K562 (cell line): Measurements from ENCODE around the gene TMEM120A. TPM values are rescaled to one million over a fixed set of nuclear protein-coding genes. Genes with fewer than 3 reads are reported as not detected.
A peak's percentile ranks its signal among the peaks of the same experiment; 100 is the strongest.

Experiments
- ATAC-seq: fragments of 200-7000 bp; cut with Tn5 transposase; 3 replicates; pipeline ENCODE4 v1.9.1; 2020; ENCODE audit warnings: moderate library complexity
- BruUV-seq: library from RNA; stranded (reverse); fragments of 400-500 nt; replicated peaks from 2 replicates; lab custom pipeline; 2021; lab: Mats Ljungman, UMichigan
- CTCF ChIA-PET: fragments of 300-600 bp; formaldehyde crosslinking; extraction: SDS; loops from one replicate; lab custom pipeline; 2021; ENCODE audit warnings: low intra/inter-chr PET ratio; lab: Yijun Ruan, JAX
- POLR2A ChIA-PET: fragments of 300-600, 350-650 bp; sonication (Branson Sonifier 250); formaldehyde crosslinking; extraction: SDS; loops from one replicate; lab custom pipeline; 2021; ENCODE audit warnings: antibody characterized with exemption, inconsistent platforms; lab: Yijun Ruan, JAX
- DNase-seq, 4 experiments: peaks; one replicate each; pipeline versions ENCODE4 v3.0.0 to v3.0.0-alpha.2; 2011 to 2018; ENCODE audit warnings: low spot score in 3 of 4, mixed read lengths in 3 of 4; ENCODE audit errors: extremely low read depth in 1 of 4
- FAIRE-seq: peaks from 2 replicates; lab custom pipeline; 2011; peaks lifted over from hg19 to GRCh38; lab: Jason Lieb, UNC
- H2AFZ ChIP-seq: 2 replicates; pipeline ENCODE4 v1.6.0; 2011; ENCODE audit warnings: low read depth, low read length, control low read depth, inconsistent platforms
- H3K27ac ChIP-seq: fragments of 200-600 bp; 3 replicates; pipeline ENCODE4 v1.8.0; 2011; ENCODE audit warnings: low read depth, mild to moderate bottlenecking, control low read depth, inconsistent platforms, low read length, moderate library complexity, mixed read lengths; ENCODE audit errors: extremely low read depth
- H3K27me3 ChIP-seq, 2 experiments: fragments of 300-600 bp in 1 of 2; 2 replicates in 1 of 2; 3 replicates in 1 of 2; pipeline versions ENCODE4 v1.6.0 to v1.8.0; 2011; ENCODE audit warnings: inconsistent platforms in 2 of 2, low read length in 2 of 2, mild to moderate bottlenecking in 1 of 2, mixed read lengths in 1 of 2, moderate library complexity in 1 of 2; ENCODE audit not compliant: control insufficient read depth in 2 of 2, insufficient read depth in 2 of 2
- H3K36me3 ChIP-seq: fragments of 300-600 bp; 3 replicates; pipeline ENCODE4 v1.8.0; 2011; ENCODE audit warnings: mild to moderate bottlenecking, low read length, inconsistent platforms; ENCODE audit not compliant: control insufficient read depth, insufficient read depth
- H3K4me1 ChIP-seq, 2 experiments: fragments of 200-600 bp in 1 of 2; replicated peaks in 1 of 2; 2 replicates in 1 of 2; 3 replicates in 1 of 2; pipeline versions ENCODE4 v1.5.1 to v1.8.0; 2011; ENCODE audit warnings: inconsistent platforms in 2 of 2, low read length in 2 of 2, mild to moderate bottlenecking in 1 of 2, mixed read lengths in 1 of 2, moderate library complexity in 1 of 2; ENCODE audit not compliant: control insufficient read depth in 2 of 2, insufficient read depth in 2 of 2
- H3K4me2 ChIP-seq: 2 replicates; pipeline ENCODE4 v1.6.1; 2011; ENCODE audit warnings: low read length, control low read depth, inconsistent platforms, mixed read lengths; ENCODE audit not compliant: insufficient read depth
- H3K4me3 ChIP-seq: fragments of 200-600 bp; sonication (generic), shearing (Covaris generic); 2 replicates; pipeline ENCODE4 v1.5.1; 2016; ENCODE audit warnings: control low read depth, inconsistent platforms
- H3K79me2 ChIP-seq: fragments of 200-600 bp; 3 replicates; pipeline ENCODE4 v1.8.0; 2011; ENCODE audit warnings: low read length, inconsistent platforms; ENCODE audit not compliant: control insufficient read depth, insufficient read depth
- H3K9ac ChIP-seq, 2 experiments: 2 replicates each; pipeline versions ENCODE4 v1.6.0 to v1.6.1; 2011; ENCODE audit warnings: low read depth in 2 of 2, low read length in 2 of 2, control low read depth in 1 of 2, inconsistent platforms in 1 of 2, mild to moderate bottlenecking in 1 of 2, mixed read lengths in 1 of 2; ENCODE audit not compliant: insufficient read depth in 1 of 2
- H3K9me1 ChIP-seq: one replicate; pipeline ENCODE4 v1.6.0; 2011; ENCODE audit warnings: inconsistent platforms, mild to moderate bottlenecking, low read length, moderate library complexity; ENCODE audit not compliant: control insufficient read depth, insufficient read depth
- H3K9me3 ChIP-seq: replicated peaks from 2 replicates; pipeline ENCODE4 v1.5.1; 2011; ENCODE audit warnings: low read depth, low read length, inconsistent platforms; ENCODE audit not compliant: control insufficient read depth, insufficient read depth
- H4K20me1 ChIP-seq: replicated peaks from 2 replicates; pipeline ENCODE4 v1.6.1; 2011; ENCODE audit warnings: low read length, inconsistent platforms, mixed read lengths; ENCODE audit not compliant: control insufficient read depth, insufficient read depth
- CHCHD3 ChIP-seq: fragments of 250-450 bp; sonication (Bioruptor Pico); IDR thresholded peaks from 2 replicates; pipeline ENCODE4 v2.1.2; 2022; ENCODE audit warnings: mild to moderate bottlenecking
- PCBP1 ChIP-seq: fragments of 200-400 bp; formaldehyde crosslinking; IDR thresholded peaks from 2 replicates; pipeline ENCODE4 v1.6.1; 2018; ENCODE audit warnings: mild to moderate bottlenecking, low read depth, low read length; ENCODE audit not compliant: poor library complexity, severe bottlenecking
- POLR2G ChIP-seq: fragments of 200-400 bp; formaldehyde crosslinking; IDR thresholded peaks from 2 replicates; pipeline ENCODE4 v1.6.1; 2017; ENCODE audit warnings: low read depth, mild to moderate bottlenecking, antibody characterized with exemption, low read length, moderate library complexity
- RBFOX2 ChIP-seq: fragments of 200-400 bp; formaldehyde crosslinking; IDR thresholded peaks from 2 replicates; pipeline ENCODE4 v1.6.1; 2017; ENCODE audit warnings: low read depth, mild to moderate bottlenecking, low read length, moderate library complexity
- SRSF3 ChIP-seq: fragments of 200-400 bp; formaldehyde crosslinking; IDR thresholded peaks from 2 replicates; pipeline ENCODE4 v1.6.1; 2016; ENCODE audit warnings: mild to moderate bottlenecking, low read length, moderate library complexity; ENCODE audit not compliant: insufficient read depth
- ZC3H11A ChIP-seq: IDR thresholded peaks from 2 replicates; pipeline ENCODE4 v1.6.1; 2012; ENCODE audit warnings: low read depth, low read length, improper control_type of control experiment
- ZNF740 ChIP-seq, 3 experiments: fragments of 200-800 bp in 1 of 3; sonication (Bioruptor generic) in 1 of 3; sonication (generic) in 1 of 3; formaldehyde crosslinking in 1 of 3; IDR thresholded peaks; 2 replicates each; pipeline versions ENCODE4 v1.6.1 to v1.8.0; 2016 to 2022; ENCODE audit warnings: mild to moderate bottlenecking in 2 of 3, missing compliant biosample characterization in 2 of 3, missing genetic modification characterization in 2 of 3, missing genetic modification reagents in 1 of 3
- WGBS: fragments of 100-300 bp; shearing (Covaris generic); methylation state at CpG from one replicate; pipeline ENCODE4 v1.1.6; 2016; ENCODE audit warnings: low coverage, mixed read lengths; ENCODE audit not compliant: insufficient coverage; ENCODE audit errors: missing lambda C conversion rate; 5-methylcytosine and 5-hydroxymethylcytosine counted together
- in situ Hi-C: fragments of 300-500 bp; cut with MboI; formaldehyde crosslinking; loops from 4 replicates; pipeline ENCODE4 v1.15.0; 2018; ENCODE audit warnings: inconsistent platforms, mixed read lengths
- intact Hi-C: fragments of 100-400 bp; cut with micrococcal nuclease; formaldehyde crosslinking; loops from 2 replicates; pipeline ENCODE4 v1.14.2; 2022
- polyA plus RNA-seq, 8 experiments: library from polyadenylated mRNA; depleted of rRNA in 4 of 8; stranded (reverse) in 5 of 8; unstranded in 3 of 8; fragments of >200 nt; fragmentation: Nextera tagmentation in 2 of 8; fragmentation: Illumina TruSeq in 1 of 8; extraction: Ambion mirVana in 2 of 8; extraction: Trizol in 1 of 8; gene quantifications; 2 replicates each; pipeline versions ENCODE4 v1.2.1 to v1.2.3, GENCODE V29; 2011 to 2014; ENCODE audit warnings: inconsistent platforms in 1 of 8, missing spikeins in 1 of 8
- total RNA-seq, 7 experiments: library from RNA; depleted of rRNA in 6 of 7; stranded (reverse); fragments of >200 nt in 6 of 7; fragmentation: Illumina TruSeq in 2 of 7; extraction: Trizol in 2 of 7; gene quantifications; 2 replicates each; pipeline versions ENCODE4 v1.2.1 to v1.2.3, GENCODE V29; 2011 to 2021; ENCODE audit warnings: low replicate concordance in 1 of 7
- TF ChIP-seq, protein P1 (sequence below): fragments of 200-800 bp; sonication (Bioruptor generic); IDR thresholded peaks from 2 replicates; pipeline ENCODE4 v1.6.1; 2017; ENCODE audit warnings: missing genetic modification characterization, missing compliant biosample characterization
- TF ChIP-seq, protein P2 (sequence below): sonication (generic); formaldehyde crosslinking; IDR thresholded peaks from 2 replicates; pipeline ENCODE4 v1.8.0; 2022; ENCODE audit warnings: missing genetic modification reagents, mild to moderate bottlenecking, borderline replicate concordance

TMEM120A gene
- total and polyA plus RNA-seq, 9 of the 15 experiments (the other 6 are each of a cell fraction or from before 2014, with no cell fraction given): 2.3 to 90.2 (median 22.9) TPM

GRCh38 chr7:75988568-75989499 lies 5.6 kb downstream of the TMEM120A start:
- POLR2A ChIA-PET: interaction anchor here (0.6 to 1.0 kb wide), 2 partner anchors 11 to 17 kb away, joined by 3 to 4 read pairs; no protein-coding TSS in a partner anchor
- intact Hi-C loops: no loop called here
- peak in 2 of 4 experiments; percentile 53 to 55 for DNase-seq
- peaks cover 2% of the 10 kb centered on the region; the same call in 1 of the 3 replicates for H3K79me2 ChIP-seq
- H3K9me3 ChIP-seq: no peaks in the 10 kb centered on the region
- CTCF ChIA-PET: no interaction called here
- in situ Hi-C loops: no loop called here
- no peaks in the 10 kb centered on the region for H3K27me3 ChIP-seq
- no peak overlapping the region for H3K4me3 ChIP-seq
- peaks cover 4% of the 10 kb centered on the region for H3K9me1 ChIP-seq
- no peak for TF ChIP-seq CHCHD3 (CRISPR knock-in tag)
- TF ChIP-seq ZC3H11A: no peak
- peak; percentile 39; the same call in 1 of the 2 replicates for TF ChIP-seq ZNF740 (CRISPR knock-in tag; IDR thresholded peaks at IDR 0.05)
- peak in 1 of 2 experiments; percentile 60; a peak in 1 of 4 replicates for TF ChIP-seq ZNF740 (tag; IDR thresholded peaks at IDR 0.05)
- peak; percentile 62 for TF ChIP-seq PCBP1
- TF ChIP-seq, protein P1, sequence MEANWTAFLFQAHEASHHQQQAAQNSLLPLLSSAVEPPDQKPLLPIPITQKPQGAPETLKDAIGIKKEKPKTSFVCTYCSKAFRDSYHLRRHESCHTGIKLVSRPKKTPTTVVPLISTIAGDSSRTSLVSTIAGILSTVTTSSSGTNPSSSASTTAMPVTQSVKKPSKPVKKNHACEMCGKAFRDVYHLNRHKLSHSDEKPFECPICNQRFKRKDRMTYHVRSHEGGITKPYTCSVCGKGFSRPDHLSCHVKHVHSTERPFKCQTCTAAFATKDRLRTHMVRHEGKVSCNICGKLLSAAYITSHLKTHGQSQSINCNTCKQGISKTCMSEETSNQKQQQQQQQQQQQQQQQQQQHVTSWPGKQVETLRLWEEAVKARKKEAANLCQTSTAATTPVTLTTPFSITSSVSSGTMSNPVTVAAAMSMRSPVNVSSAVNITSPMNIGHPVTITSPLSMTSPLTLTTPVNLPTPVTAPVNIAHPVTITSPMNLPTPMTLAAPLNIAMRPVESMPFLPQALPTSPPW (CRISPR knock-in tag): peak; percentile 36; the same call in 1 of the 2 replicates
- no peak for TF ChIP-seq SRSF3
- peak; percentile 32; the same call in 1 of the 2 replicates for TF ChIP-seq POLR2G
- no peak for TF ChIP-seq RBFOX2
- TF ChIP-seq, protein P2, sequence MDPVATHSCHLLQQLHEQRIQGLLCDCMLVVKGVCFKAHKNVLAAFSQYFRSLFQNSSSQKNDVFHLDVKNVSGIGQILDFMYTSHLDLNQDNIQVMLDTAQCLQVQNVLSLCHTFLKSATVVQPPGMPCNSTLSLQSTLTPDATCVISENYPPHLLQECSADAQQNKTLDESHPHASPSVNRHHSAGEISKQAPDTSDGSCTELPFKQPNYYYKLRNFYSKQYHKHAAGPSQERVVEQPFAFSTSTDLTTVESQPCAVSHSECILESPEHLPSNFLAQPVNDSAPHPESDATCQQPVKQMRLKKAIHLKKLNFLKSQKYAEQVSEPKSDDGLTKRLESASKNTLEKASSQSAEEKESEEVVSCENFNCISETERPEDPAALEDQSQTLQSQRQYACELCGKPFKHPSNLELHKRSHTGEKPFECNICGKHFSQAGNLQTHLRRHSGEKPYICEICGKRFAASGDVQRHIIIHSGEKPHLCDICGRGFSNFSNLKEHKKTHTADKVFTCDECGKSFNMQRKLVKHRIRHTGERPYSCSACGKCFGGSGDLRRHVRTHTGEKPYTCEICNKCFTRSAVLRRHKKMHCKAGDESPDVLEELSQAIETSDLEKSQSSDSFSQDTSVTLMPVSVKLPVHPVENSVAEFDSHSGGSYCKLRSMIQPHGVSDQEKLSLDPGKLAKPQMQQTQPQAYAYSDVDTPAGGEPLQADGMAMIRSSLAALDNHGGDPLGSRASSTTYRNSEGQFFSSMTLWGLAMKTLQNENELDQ: no peak
- WGBS: 67% methylated on average over 3 of the region's 31 CpGs
- FAIRE-seq: no peak
- no peak overlapping the region for H3K27ac ChIP-seq
- peaks cover 27 to 87% of the 10 kb centered on the region in 2 experiments for H3K4me1 ChIP-seq
- H3K9ac ChIP-seq: peak overlapping the region in 1 of 2 experiments; percentile 18; a peak in 1 of 4 replicates
- peaks cover 45% of the 10 kb centered on the region; the same call in 1 of the 3 replicates for H3K36me3 ChIP-seq
- BruUV-seq: no TSS peak
- H3K4me2 ChIP-seq: no peak overlapping the region
- H2AFZ ChIP-seq: no peak overlapping the region
- no peak for ATAC-seq
- peaks cover 5% of the 10 kb centered on the region; the same call in 1 of the 2 replicates for H4K20me1 ChIP-seq
